GM23248 (cell line): ENCODE results near the gene DAO. TPM values are rescaled to one million over a fixed set of nuclear protein-coding genes. Genes with fewer than 3 reads are reported as not detected.

Source experiments
- DNase-seq: peaks from one replicate; pipeline ENCODE4 v3.0.0-alpha.2; 2015
- H2AFZ ChIP-seq: fragments of 200-600 bp; sonication (generic); 2 replicates; pipeline ENCODE4 v1.6.1; 2016; ENCODE audit warnings: antibody characterized with exemption
- H3F3A ChIP-seq: fragments of 200-600 bp; sonication (generic); 2 replicates; pipeline ENCODE4 v1.6.1; 2016; ENCODE audit warnings: mild to moderate bottlenecking, antibody characterized with exemption, mixed run types; ENCODE audit not compliant: insufficient read depth
- H3K27ac ChIP-seq: fragments of 200-600 bp; sonication (generic); 2 replicates; pipeline ENCODE4 v1.5.1; 2016; ENCODE audit warnings: mild to moderate bottlenecking
- H3K27me3 ChIP-seq: fragments of 200-600 bp; sonication (generic); replicated peaks from 2 replicates; pipeline ENCODE4 v1.6.1; 2016; ENCODE audit warnings: mild to moderate bottlenecking; ENCODE audit not compliant: insufficient read depth
- H3K36me3 ChIP-seq: fragments of 200-600 bp; sonication (generic); 2 replicates; pipeline ENCODE4 v1.6.1; 2016; ENCODE audit warnings: low read depth, mild to moderate bottlenecking
- H3K4me1 ChIP-seq: fragments of 200-600 bp; sonication (generic); 2 replicates; pipeline ENCODE4 v1.6.1; 2016; ENCODE audit warnings: mild to moderate bottlenecking; ENCODE audit not compliant: insufficient read depth
- H3K4me2 ChIP-seq: fragments of 200-600 bp; sonication (generic); one replicate; pipeline ENCODE4 v1.6.1; 2016; ENCODE audit warnings: mild to moderate bottlenecking; ENCODE audit not compliant: unreplicated experiment
- H3K4me3 ChIP-seq: fragments of 200-600 bp; sonication (generic); 2 replicates; pipeline ENCODE4 v1.5.1; 2016; ENCODE audit warnings: mild to moderate bottlenecking
- H3K79me2 ChIP-seq: fragments of 200-600 bp; sonication (generic); 2 replicates; pipeline ENCODE4 v1.6.1; 2016; ENCODE audit warnings: mild to moderate bottlenecking; ENCODE audit not compliant: insufficient read depth
- H3K9ac ChIP-seq: fragments of 200-600 bp; sonication (generic); 2 replicates; pipeline ENCODE4 v1.6.1; 2016; ENCODE audit warnings: mild to moderate bottlenecking
- H3K9me2 ChIP-seq: fragments of 200-600 bp; sonication (generic); 2 replicates; pipeline ENCODE4 v1.6.1; 2016; ENCODE audit warnings: mixed run types, mild to moderate bottlenecking, moderate library complexity; ENCODE audit not compliant: insufficient read depth
- H3K9me3 ChIP-seq: fragments of 200-600 bp; sonication (generic); one replicate; pipeline ENCODE4 v1.6.1; 2017; ENCODE audit warnings: low read depth
- H4K20me1 ChIP-seq: fragments of 200-600 bp; sonication (generic); 2 replicates; pipeline ENCODE4 v1.6.0; 2016; ENCODE audit not compliant: insufficient read depth
- EZH2 ChIP-seq: fragments of 200-600 bp; sonication (generic); IDR thresholded peaks from 2 replicates; pipeline ENCODE4 v1.6.1; 2018; ENCODE audit warnings: antibody characterized with exemption, mild to moderate bottlenecking; ENCODE audit not compliant: insufficient read depth, poor library complexity, severe bottlenecking
- EZH2phosphoT487 ChIP-seq: fragments of 200-600 bp; sonication (generic); IDR thresholded peaks from 2 replicates; pipeline ENCODE4 v1.6.1; 2018; ENCODE audit warnings: antibody characterized with exemption, moderate library complexity, mild to moderate bottlenecking, low read depth; ENCODE audit not compliant: insufficient read depth
- WGBS, 2 experiments: methylation state at CpG; one replicate each; pipeline ENCODE4 v1.1.6; 2015 to 2017; ENCODE audit warnings: low lambda C conversion rate in 2 of 2, low coverage in 1 of 2; ENCODE audit errors: missing lambda C conversion rate in 2 of 2; 5-methylcytosine and 5-hydroxymethylcytosine counted together
- in situ Hi-C: fragments of 300-500 bp; cut with MboI; formaldehyde crosslinking; loops from 2 replicates; pipeline ENCODE4 v1.15.0; 2020
- polyA plus RNA-seq: library from polyadenylated mRNA; unstranded; fragments of >200 nt; fragmentation: Nextera tagmentation; extraction: Ambion mirVana; gene quantifications from 2 replicates; pipeline ENCODE4 v1.2.1, GENCODE V29; 2016
- total RNA-seq: library from RNA; depleted of rRNA; stranded (reverse); fragments of >200 nt; shearing (Covaris generic); gene quantifications from 2 replicates; pipeline ENCODE4 v1.2.3, GENCODE V29; 2014

The DAO gene
- total and polyA plus RNA-seq, 2 experiments from 2014 or later = not detected

DNA sequence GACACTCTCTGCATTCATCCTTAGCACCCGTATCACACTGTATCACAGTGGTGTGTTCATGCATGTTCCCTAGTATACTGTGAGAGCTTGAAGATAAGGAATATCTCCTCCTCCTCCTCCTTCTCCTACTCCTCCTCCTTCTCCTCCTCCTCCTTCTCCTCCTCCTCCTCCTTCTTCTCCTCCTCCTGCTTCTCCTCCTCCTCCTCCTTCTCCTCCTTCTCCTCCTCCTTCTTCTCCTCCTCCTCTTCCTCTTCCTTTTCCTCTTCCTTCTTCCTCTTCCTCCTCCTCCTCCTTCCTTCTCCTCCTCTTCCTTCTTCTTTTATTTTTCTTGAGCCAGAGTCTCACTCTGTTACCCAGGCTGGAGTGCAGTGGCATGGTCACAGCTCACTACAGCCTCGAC, 27.1 kb downstream of the DAO start:
- H3K9ac ChIP-seq = no peak overlapping the region
- no peaks in the 10 kb centered on the region for H3K36me3 ChIP-seq
- H4K20me1 ChIP-seq = no peaks in the 10 kb centered on the region
- no peak overlapping the region for H3K4me2 ChIP-seq
- no peak overlapping the region for H2AFZ ChIP-seq
- no peak for DNase-seq
- H3K27ac ChIP-seq = no peak overlapping the region
- H3K79me2 ChIP-seq = no peaks in the 10 kb centered on the region
- no peak for TF ChIP-seq EZH2
- TF ChIP-seq EZH2phosphoT487 = no peak
- 47 to 51% methylated on average over 2 of the region's 2 CpGs for WGBS, 2 experiments
- H3K4me3 ChIP-seq = no peak overlapping the region
- H3K27me3 ChIP-seq = no peaks in the 10 kb centered on the region
- no peaks in the 10 kb centered on the region for H3F3A ChIP-seq
- in situ Hi-C loops = no loop called here
- no peaks in the 10 kb centered on the region for H3K9me2 ChIP-seq
- H3K9me3 ChIP-seq = no peaks in the 10 kb centered on the region
- no peaks in the 10 kb centered on the region for H3K4me1 ChIP-seq

DNA sequence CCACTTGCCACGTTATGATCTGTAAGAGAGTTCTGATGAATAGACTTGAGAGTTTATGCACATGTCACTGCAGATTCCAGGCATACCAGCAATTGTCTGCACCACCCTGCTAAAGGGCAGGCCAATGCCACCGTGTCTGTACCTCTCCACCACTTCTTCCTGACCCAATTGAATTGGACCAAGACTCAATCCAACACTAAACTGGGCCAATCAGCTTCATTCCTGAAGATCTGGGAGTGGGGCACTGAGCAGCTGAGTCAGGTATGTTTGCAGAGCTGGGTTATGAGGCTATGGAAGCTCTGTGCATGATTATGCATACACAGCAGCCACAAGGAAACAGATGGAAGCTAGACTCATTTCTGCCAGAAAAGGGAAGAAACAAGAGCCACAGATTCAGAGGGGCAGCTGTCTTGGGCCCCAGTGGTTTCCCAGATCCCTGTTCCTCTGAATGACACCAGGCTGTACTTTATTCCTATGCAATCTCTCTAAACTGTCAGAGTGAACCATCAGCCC, 28.0 kb downstream of the DAO start:
- Histone ChIP-seq H4K20me1 (no peaks in the 10 kb centered on the region), H3K4me3 (no peak overlapping the region), H3K27me3 (0 out of 2 replicates have a peak, but pooled peaks cover under 1% of the 10 kb centered on the region), H3K36me3 (no peaks in the 10 kb centered on the region), H3K79me2 (no peaks in the 10 kb centered on the region), H3K9me3 (no peaks in the 10 kb centered on the region), H3K9ac (no peak overlapping the region), H3K27ac (no peak overlapping the region), H3F3A (no peaks in the 10 kb centered on the region), H2AFZ (no peak overlapping the region), H3K4me1 (no peaks in the 10 kb centered on the region), H3K4me2 (no peak overlapping the region), H3K9me2 (no peaks in the 10 kb centered on the region)
- DNase-seq = peak; percentile 5
- WGBS, 2 experiments = 0 to 6% methylated on average over 2 of the region's 2 CpGs
- in situ Hi-C loops = no loop called here
- TF ChIP-seq EZH2 (no peak), EZH2phosphoT487 (no peak)

DNA sequence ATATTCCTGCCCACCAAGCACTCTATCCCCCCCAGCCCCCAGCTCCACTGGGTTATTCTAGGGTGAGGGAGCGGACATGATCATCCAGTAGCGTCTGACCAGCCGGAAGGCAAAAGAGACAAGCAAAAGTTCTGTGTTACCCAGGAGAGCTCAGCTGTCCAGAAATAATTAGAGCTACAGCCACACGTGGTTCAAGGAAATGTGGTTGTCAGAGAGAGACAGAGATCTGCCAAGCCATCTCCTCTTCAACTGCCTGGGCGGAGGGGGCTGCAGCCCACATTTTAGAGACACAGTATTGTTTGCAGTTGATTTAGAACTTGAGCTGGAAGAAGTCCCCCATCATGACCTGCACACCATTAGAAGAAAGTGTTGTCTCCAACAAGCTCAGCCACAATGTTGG, 30.4 kb downstream of the DAO start:
- H3F3A ChIP-seq = no peaks in the 10 kb centered on the region
- H3K4me3 ChIP-seq = no peak overlapping the region
- TF ChIP-seq EZH2phosphoT487 = no peak
- no peak for TF ChIP-seq EZH2
- H3K9me2 ChIP-seq = no peaks in the 10 kb centered on the region
- H3K9ac ChIP-seq = no peak overlapping the region
- 53 to 57% methylated on average over 5 of the region's 5 CpGs for WGBS, 2 experiments
- H3K9me3 ChIP-seq = no peaks in the 10 kb centered on the region
- H3K79me2 ChIP-seq = no peaks in the 10 kb centered on the region
- H3K4me2 ChIP-seq = no peak overlapping the region
- H3K36me3 ChIP-seq = no peaks in the 10 kb centered on the region
- H2AFZ ChIP-seq = no peak overlapping the region
- peaks cover 6% of the 10 kb centered on the region; the same call in 1 of the 2 replicates for H3K27me3 ChIP-seq
- H3K4me1 ChIP-seq = 0 out of 2 replicates have a peak, but pooled peaks cover 4% of the 10 kb centered on the region
- no peaks in the 10 kb centered on the region for H4K20me1 ChIP-seq
- H3K27ac ChIP-seq = no peak overlapping the region
- no peak for DNase-seq
- in situ Hi-C loops = no loop called here

DNA sequence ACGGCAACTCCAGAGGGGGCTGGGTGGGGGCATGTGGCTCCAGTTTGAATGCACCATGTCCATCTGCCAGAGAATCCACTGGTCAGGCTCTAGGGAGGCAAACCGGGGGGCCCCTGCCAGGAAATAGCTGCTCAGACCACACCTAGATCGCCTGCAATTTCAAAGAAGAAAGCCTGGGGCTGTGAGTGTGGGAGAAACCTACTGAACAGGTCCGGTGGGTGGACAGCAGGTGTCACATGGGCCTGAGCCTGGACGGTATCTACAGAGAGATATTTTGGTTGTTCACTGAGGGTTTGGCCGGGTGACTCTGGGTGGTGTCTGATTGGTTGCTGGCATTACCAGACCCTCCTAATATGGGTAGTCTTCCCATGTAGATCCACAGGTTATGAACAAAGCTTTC, 32.0 kb downstream of the DAO start:
- H3K9me3 ChIP-seq = no peaks in the 10 kb centered on the region
- no peak overlapping the region for H3K4me2 ChIP-seq
- no peak overlapping the region for H2AFZ ChIP-seq
- no peaks in the 10 kb centered on the region for H4K20me1 ChIP-seq
- H3K9ac ChIP-seq = no peak overlapping the region
- no peaks in the 10 kb centered on the region for H3F3A ChIP-seq
- no peak for DNase-seq
- no peak overlapping the region for H3K4me3 ChIP-seq
- no peak overlapping the region for H3K27ac ChIP-seq
- WGBS, 2 experiments = 27 to 33% methylated on average over 6 of the region's 6 CpGs
- 0 out of 2 replicates have a peak, but pooled peaks cover 4% of the 10 kb centered on the region for H3K4me1 ChIP-seq
- TF ChIP-seq EZH2 = no peak
- TF ChIP-seq EZH2phosphoT487 = no peak
- no peaks in the 10 kb centered on the region for H3K9me2 ChIP-seq
- in situ Hi-C loops = no loop called here
- H3K36me3 ChIP-seq = no peaks in the 10 kb centered on the region
- H3K79me2 ChIP-seq = no peaks in the 10 kb centered on the region
- peaks cover 6% of the 10 kb centered on the region; the same call in 1 of the 2 replicates for H3K27me3 ChIP-seq

DNA sequence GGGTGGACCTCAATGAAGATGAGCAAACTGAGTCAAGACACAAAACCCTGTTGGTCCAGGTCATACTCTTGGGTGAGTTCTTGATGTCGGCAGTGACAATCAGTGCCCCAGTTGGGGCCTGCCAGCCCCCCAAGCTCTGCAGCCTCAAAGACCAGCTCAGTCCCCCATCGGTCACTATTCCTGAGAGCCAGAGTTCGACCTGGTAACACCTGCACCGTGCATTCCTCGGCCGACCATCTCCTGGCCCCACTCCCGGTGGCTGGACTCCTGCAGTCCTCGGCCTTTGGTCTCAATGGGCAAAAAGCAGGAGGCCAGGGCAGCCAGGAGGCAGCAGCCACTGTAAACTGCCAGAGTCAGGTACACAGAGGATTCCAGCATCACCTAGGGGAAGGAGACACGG, 32.5 kb downstream of the DAO start:
- Histone ChIP-seq H2AFZ (no peak overlapping the region), H3K27ac (no peak overlapping the region), H3K9me3 (no peaks in the 10 kb centered on the region), H3K79me2 (no peaks in the 10 kb centered on the region), H3K9me2 (no peaks in the 10 kb centered on the region), H3K9ac (no peak overlapping the region), H3K4me1 (0 out of 2 replicates have a peak, but pooled peaks cover 4% of the 10 kb centered on the region), H3F3A (no peaks in the 10 kb centered on the region), H3K36me3 (no peaks in the 10 kb centered on the region), H3K4me3 (no peak overlapping the region), H3K4me2 (no peak overlapping the region), H4K20me1 (no peaks in the 10 kb centered on the region), H3K27me3 (peaks cover 6% of the 10 kb centered on the region; the same call in 1 of the 2 replicates)
- in situ Hi-C loops = no loop called here
- 74% methylated on average over 9 of the region's 9 CpGs for WGBS, 2 experiments
- TF ChIP-seq EZH2phosphoT487 = no peak
- no peak for DNase-seq
